ENCODE results near the gene KLRD1.

- TF ChIP-seq TAF1 (IDR thresholded peaks at IDR 0.05; ENCODE audit: low read depth) (no peak), TCF12 (IDR thresholded peaks at IDR 0.05; ENCODE audit: low read depth) (no peak), FOXM1 (IDR thresholded peaks at IDR 0.05; ENCODE audit: borderline replicate concordance, low read depth) (no peak), YY1 (IDR thresholded peaks at IDR 0.05; ENCODE audit: low read depth) (no peak), EP300 (IDR thresholded peaks at IDR 0.05; ENCODE audit: borderline replicate concordance) (no peak), CEBPB (IDR thresholded peaks at IDR 0.05) (no peak), MAX (IDR thresholded peaks at IDR 0.05) (no peak), EGR1 (IDR thresholded peaks at IDR 0.05) (no peak), ZBTB7A (IDR thresholded peaks at IDR 0.05; ENCODE audit: low read depth) (no peak)
These were observed 31.6 kb downstream of the KLRD1 start for GRCh38 chr12:10339053-10339840.

Data from Ishikawa (cell line).